Erythroblast (primary cell): Measurements from ENCODE around the gene ISM2.

Experiments
- GATA1 ChIP-seq: IDR thresholded peaks from 2 replicates; pipeline ENCODE4 v1.6.1; 2011; ENCODE audit warnings: low read depth, mild to moderate bottlenecking, control low read depth, low read length, moderate library complexity
- POLR2A ChIP-seq: IDR thresholded peaks from 2 replicates; pipeline ENCODE4 v1.6.1; 2011; ENCODE audit warnings: mild to moderate bottlenecking, low read length

DNA sequence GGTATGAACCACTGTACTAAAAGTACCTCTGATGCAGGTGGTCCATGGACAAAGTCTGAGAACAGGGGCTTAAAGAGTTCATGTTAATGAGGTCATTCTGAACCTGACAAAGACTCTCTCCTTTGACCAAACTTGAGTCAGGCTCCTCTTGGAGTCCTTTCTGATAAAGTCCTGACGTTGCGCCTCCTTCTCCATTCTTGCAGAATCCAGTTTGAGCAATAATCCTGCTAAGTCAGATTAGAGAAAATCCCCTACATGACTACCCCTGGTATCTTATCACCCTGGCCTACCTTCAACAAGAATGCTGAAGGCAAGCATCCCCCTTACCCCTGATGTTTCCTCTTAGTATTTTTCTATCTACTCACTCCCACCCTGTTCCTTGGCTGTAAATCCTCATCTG is 46.0 kb upstream of the ISM2 start:
- TF ChIP-seq POLR2A (no peak), GATA1 (no peak)
